Measurements from ENCODE around the gene MIER3.

The MIER3 gene

GRCh38 chr5:56919942-56920662, 31.8 kb downstream of the MIER3 start:
- H3K4me3 ChIP-seq (ENCODE audit: control insufficient read depth, low read depth, low read length), result no peak overlapping the region
- TF ChIP-seq CTCF (conservative IDR thresholded peaks at IDR 0.05; ENCODE audit: control insufficient read depth, insufficient read depth, low read depth, low read length), result no peak
- DNase-seq (ENCODE audit: low read depth), result no peak

GRCh38 chr5:56918054-56918453, 33.9 kb downstream of the MIER3 start:
- TF ChIP-seq CTCF (conservative IDR thresholded peaks at IDR 0.05; ENCODE audit: control insufficient read depth, insufficient read depth, low read depth, low read length), result no peak
- no peak overlapping the region for H3K4me3 ChIP-seq (ENCODE audit: control insufficient read depth, low read depth, low read length)
- DNase-seq (ENCODE audit: low read depth), result no peak

GRCh38 chr5:56917534-56917933, 34.4 kb downstream of the MIER3 start:
- no peak for TF ChIP-seq CTCF (conservative IDR thresholded peaks at IDR 0.05; ENCODE audit: control insufficient read depth, insufficient read depth, low read depth, low read length)
- no peak overlapping the region for H3K4me3 ChIP-seq (ENCODE audit: control insufficient read depth, low read depth, low read length)
- no peak for DNase-seq (ENCODE audit: low read depth)

- no peak overlapping the region for H3K4me3 ChIP-seq (ENCODE audit: control insufficient read depth, low read depth, low read length)
- TF ChIP-seq CTCF (conservative IDR thresholded peaks at IDR 0.05; ENCODE audit: control insufficient read depth, insufficient read depth, low read depth, low read length), result no peak
- no peak for DNase-seq (ENCODE audit: low read depth)
Observed at GRCh38 chr5:56914678-56915077, 37.2 kb downstream of the MIER3 start.

- H3K4me3 ChIP-seq (ENCODE audit: control insufficient read depth, low read depth, low read length), result no peak overlapping the region
- TF ChIP-seq CTCF (conservative IDR thresholded peaks at IDR 0.05; ENCODE audit: control insufficient read depth, insufficient read depth, low read depth, low read length), result no peak
- no peak for DNase-seq (ENCODE audit: low read depth)
Observed at GRCh38 chr5:56913766-56914165, 38.2 kb downstream of the MIER3 start.

GRCh38 chr5:56910210-56910965, 41.5 kb downstream of the MIER3 start:
- DNase-seq (ENCODE audit: low read depth), result no peak
- TF ChIP-seq CTCF (conservative IDR thresholded peaks at IDR 0.05; ENCODE audit: control insufficient read depth, insufficient read depth, low read depth, low read length), result no peak
- H3K4me3 ChIP-seq (ENCODE audit: control insufficient read depth, low read depth, low read length), result peak overlapping the region; percentile 79
